GM19395 (cell line): ENCODE results near the gene PNPLA2.
A peak's percentile ranks its signal among the peaks of the same experiment; 100 is the strongest.

Experiments used
- ATAC-seq: cut with Tn5 transposase; IDR thresholded peaks from one replicate; pipeline ENCODE4 v1.9.1; 2021; ENCODE audit warnings: mild to moderate bottlenecking, moderate library complexity; ENCODE audit not compliant: unreplicated experiment

The PNPLA2 gene

GRCh38 chr11:798093-798713 is 20.5 kb upstream of the PNPLA2 start, which contains the start of gene SLC25A22:
Gene SLC25A22 (minus strand): TSS chr11:798281. CDS start chr11:795006, 3,275 bp downstream.
- peak; percentile 56 for ATAC-seq

GRCh38 chr11:799641-800316 is 18.9 kb upstream of the PNPLA2 start:
- ATAC-seq: no peak

- ATAC-seq: no peak
Observed at GRCh38 chr11:800473-800872, 18.2 kb upstream of the PNPLA2 start.

GRCh38 chr11:801097-801780 is 17.5 kb upstream of the PNPLA2 start:
- ATAC-seq: no peak

GRCh38 chr11:802018-802617 is 16.6 kb upstream of the PNPLA2 start:
- ATAC-seq: no peak

- no peak for ATAC-seq
Observed at GRCh38 chr11:802693-803466, 15.8 kb upstream of the PNPLA2 start.

GRCh38 chr11:803467-803742 is 15.3 kb upstream of the PNPLA2 start:
- ATAC-seq: no peak

- no peak for ATAC-seq
Observed at GRCh38 chr11:803770-804598, 14.7 kb upstream of the PNPLA2 start.

GRCh38 chr11:804599-804964 is 14.1 kb upstream of the PNPLA2 start:
- no peak for ATAC-seq

- no peak for ATAC-seq
Observed at GRCh38 chr11:808427-809286, 10.1 kb upstream of the PNPLA2 start.

GRCh38 chr11:809287-810039 is 9.3 kb upstream of the PNPLA2 start, which contains the start of gene RPLP2:
Gene RPLP2 (plus strand): TSS chr11:809967. CDS start chr11:810235, 268 bp downstream.
- ATAC-seq: peak; percentile 68

- peak; percentile 4 for ATAC-seq
Observed at GRCh38 chr11:810040-810567, 8.6 kb upstream of the PNPLA2 start.

- no peak for ATAC-seq
Observed at GRCh38 chr11:811446-812245, 7.1 kb upstream of the PNPLA2 start.

- ATAC-seq: no peak
Observed at GRCh38 chr11:812390-812789, 6.3 kb upstream of the PNPLA2 start.

GRCh38 chr11:813072-813455 is 5.7 kb upstream of the PNPLA2 start:
- no peak for ATAC-seq

- ATAC-seq: no peak
Observed at GRCh38 chr11:813456-814096, 5.1 kb upstream of the PNPLA2 start.
